RWPE2 (cell line): Measurements from ENCODE around the gene TH.
A peak's percentile ranks its signal among the peaks of the same experiment; 100 is the strongest.
"Not testable (repeated sequence)": the region's sequence is repeated elsewhere in the genome, so short reads cannot be mapped to it uniquely, and the experiment has no call there.

Experiments
- ATAC-seq: fragments of 200-7000 bp; cut with Tn5 transposase; 3 replicates; pipeline ENCODE4 v1.9.1; 2021; ENCODE audit warnings: low read depth
- DNase-seq: peaks from one replicate; pipeline ENCODE4 v3.0.0-alpha.2; 2020; ENCODE audit warnings: low spot score
- H3K27ac ChIP-seq: fragments of 450-650 bp; 2 replicates; pipeline ENCODE4 v1.5.1; 2017; ENCODE audit warnings: mild to moderate bottlenecking; ENCODE audit not compliant: poor library complexity, severe bottlenecking
- H3K27me3 ChIP-seq: fragments of 250-450 bp; sonication (Bioruptor Pico); 2 replicates; pipeline ENCODE4 v1.5.1; 2021; ENCODE audit warnings: mild to moderate bottlenecking, moderate library complexity; ENCODE audit not compliant: insufficient read depth, poor library complexity, severe bottlenecking
- H3K36me3 ChIP-seq: fragments of 250-450 bp; sonication (Bioruptor Pico); 2 replicates; pipeline ENCODE4 v1.5.1; 2020; ENCODE audit warnings: low read depth, mild to moderate bottlenecking, moderate library complexity
- H3K4me1 ChIP-seq: fragments of 250-450 bp; sonication (Bioruptor Pico); 2 replicates; pipeline ENCODE4 v1.5.1; 2021; ENCODE audit warnings: mild to moderate bottlenecking, moderate library complexity; ENCODE audit not compliant: insufficient read depth, poor library complexity, severe bottlenecking
- H3K4me3 ChIP-seq: fragments of 250-450 bp; sonication (Bioruptor Pico); 2 replicates; pipeline ENCODE4 v1.5.1; 2021; ENCODE audit warnings: mild to moderate bottlenecking, moderate library complexity; ENCODE audit not compliant: severe bottlenecking
- H3K9me3 ChIP-seq: fragments of 250-450 bp; sonication (Bioruptor Pico); 2 replicates; pipeline ENCODE4 v1.5.1; 2021; ENCODE audit warnings: mild to moderate bottlenecking, moderate library complexity; ENCODE audit not compliant: severe bottlenecking
- CTCF ChIP-seq: fragments of 450-650 bp; IDR thresholded peaks from one replicate; pipeline ENCODE4 v1.5.1; 2017; ENCODE audit warnings: mild to moderate bottlenecking, moderate library complexity; ENCODE audit not compliant: poor library complexity, severe bottlenecking

Gene TH

GRCh38 chr11:2180789-2181370 lies 9.3 kb upstream of the TH start:
- DNase-seq (no peak), ATAC-seq (peak; percentile 64)
- Histone ChIP-seq H3K27me3 (no peaks in the 10 kb centered on the region), H3K36me3 (no peaks in the 10 kb centered on the region), H3K27ac (peak overlapping the region; percentile 98), H3K9me3 (no peaks in the 10 kb centered on the region), H3K4me1 (peaks cover 38% of the 10 kb centered on the region), H3K4me3 (no peak overlapping the region)
- TF ChIP-seq CTCF, result no peak

GRCh38 chr11:2180347-2180746 lies 8.7 kb upstream of the TH start:
- TF ChIP-seq CTCF, result no peak
- no peak for DNase-seq
- peak overlapping the region; percentile 98 for H3K27ac ChIP-seq
- no peaks in the 10 kb centered on the region for H3K36me3 ChIP-seq
- H3K4me1 ChIP-seq, result peaks cover 43% of the 10 kb centered on the region
- H3K27me3 ChIP-seq, result no peaks in the 10 kb centered on the region
- H3K4me3 ChIP-seq, result no peak overlapping the region
- H3K9me3 ChIP-seq, result no peaks in the 10 kb centered on the region
- ATAC-seq, result no peak

GRCh38 chr11:2179516-2179915 lies 7.9 kb upstream of the TH start:
- H3K27me3 ChIP-seq, result no peaks in the 10 kb centered on the region
- no peaks in the 10 kb centered on the region for H3K36me3 ChIP-seq
- no peak for DNase-seq
- peak overlapping the region; percentile 98 for H3K27ac ChIP-seq
- H3K4me1 ChIP-seq, result peaks cover 44% of the 10 kb centered on the region
- no peaks in the 10 kb centered on the region for H3K9me3 ChIP-seq
- no peak for TF ChIP-seq CTCF
- no peak for ATAC-seq
- H3K4me3 ChIP-seq, result no peak overlapping the region

GRCh38 chr11:2178906-2179494 lies 7.4 kb upstream of the TH start:
- Histone ChIP-seq H3K9me3 (no peaks in the 10 kb centered on the region), H3K27ac (peak overlapping the region; percentile 98), H3K4me1 (peaks cover 44% of the 10 kb centered on the region), H3K36me3 (no peaks in the 10 kb centered on the region), H3K27me3 (no peaks in the 10 kb centered on the region), H3K4me3 (no peak overlapping the region)
- ATAC-seq, result peak; percentile 72
- TF ChIP-seq CTCF, result no peak
- peak; percentile 94 for DNase-seq

- Histone ChIP-seq H3K4me1 (peaks cover 44% of the 10 kb centered on the region), H3K27ac (peak overlapping the region; percentile 98)
- not testable (repeated sequence) for H3K9me3 ChIP-seq, DNase-seq, H3K4me3 ChIP-seq, ATAC-seq, H3K27me3 ChIP-seq, H3K36me3 ChIP-seq
Observed at GRCh38 chr11:2178055-2178773, 6.6 kb upstream of the TH start.
